SK-N-SH treated with all-trans-retinoic acid at 6 μM for 48 hours (cell line): ENCODE results near the gene INCA1.

Source experiments
- OSR1 ChIP-seq: fragments of 250-450 bp; sonication (Bioruptor Pico); IDR thresholded peaks from 2 replicates; pipeline ENCODE4 v1.8.0; 2022; ENCODE audit warnings: moderate library complexity, mild to moderate bottlenecking, inconsistent platforms
- PATZ1 ChIP-seq: fragments of 250-450 bp; sonication (Bioruptor Pico); IDR thresholded peaks from 2 replicates; pipeline ENCODE4 v1.8.0; 2020; ENCODE audit warnings: mild to moderate bottlenecking, moderate library complexity, borderline replicate concordance
- SNAI2 ChIP-seq: fragments of 250-450 bp; sonication (Bioruptor Pico); IDR thresholded peaks from 2 replicates; pipeline ENCODE4 v1.5.0; 2020; ENCODE audit warnings: mild to moderate bottlenecking, moderate library complexity
- ZC3H10 ChIP-seq: fragments of 250-450 bp; sonication (Bioruptor Pico); IDR thresholded peaks from 2 replicates; pipeline ENCODE4 v1.5.1; 2021; ENCODE audit warnings: mild to moderate bottlenecking, moderate library complexity
- ZFP3 ChIP-seq: fragments of 250-450 bp; sonication (Bioruptor Pico); IDR thresholded peaks from 2 replicates; pipeline ENCODE4 v1.5.0; 2020; ENCODE audit warnings: mild to moderate bottlenecking, moderate library complexity
- ZNF565 ChIP-seq: fragments of 450-650 bp; formaldehyde crosslinking; conservative IDR thresholded peaks from 2 replicates; pipeline ENCODE4 v1.5.0; 2020; ENCODE audit warnings: low read depth, mild to moderate bottlenecking, moderate library complexity

- TF ChIP-seq ZC3H10 (CRISPR knock-in tag): no peak
- no peak for TF ChIP-seq SNAI2 (CRISPR knock-in tag)
- TF ChIP-seq PATZ1 (CRISPR knock-in tag): no peak
- TF ChIP-seq ZNF565 (CRISPR knock-in tag): no peak
- no peak for TF ChIP-seq ZFP3 (CRISPR knock-in tag)
- no peak for TF ChIP-seq OSR1
Observed at GRCh38 chr17:4949321-4950074, 47.8 kb downstream of the INCA1 start.
